DND-41 (cell line): Measurements from ENCODE around the gene CDH23.

Experiments used
- ATAC-seq: fragments of 200-7000 bp; cut with Tn5 transposase; 3 replicates; pipeline ENCODE4 v1.9.1; 2021; ENCODE audit warnings: low read depth; ENCODE audit not compliant: insufficient read depth
- DNase-seq: peaks from one replicate; pipeline ENCODE4 v3.0.0-alpha.2; 2020
- H2AFZ ChIP-seq: 2 replicates; pipeline ENCODE4 v1.6.0; 2012; ENCODE audit warnings: low read depth, low read length
- H3K27ac ChIP-seq: 2 replicates; pipeline ENCODE4 v1.5.1; 2012; ENCODE audit warnings: low read length, inconsistent platforms
- H3K27me3 ChIP-seq: fragments of 200-600 bp; sonication (generic); 2 replicates; pipeline ENCODE4 v1.6.0; 2012; ENCODE audit warnings: low read length, mild to moderate bottlenecking, inconsistent platforms; ENCODE audit not compliant: insufficient read depth, poor library complexity
- H3K36me3 ChIP-seq: 2 replicates; pipeline ENCODE4 v1.5.1; 2012; ENCODE audit warnings: low read length, inconsistent platforms; ENCODE audit not compliant: insufficient read depth
- H3K4me1 ChIP-seq: 2 replicates; pipeline ENCODE4 v1.5.1; 2012; ENCODE audit warnings: mild to moderate bottlenecking, low read length; ENCODE audit not compliant: insufficient read depth
- H3K4me2 ChIP-seq: 2 replicates; pipeline ENCODE4 v1.6.0; 2012; ENCODE audit warnings: mild to moderate bottlenecking, moderate library complexity, low read length, inconsistent platforms; ENCODE audit not compliant: insufficient read depth
- H3K4me3 ChIP-seq, 2 experiments: fragments of 200-600 bp in 1 of 2; shearing (Covaris generic) in 1 of 2; 2 replicates each; pipeline ENCODE4 v1.5.1; 2012 to 2016; ENCODE audit warnings: inconsistent platforms in 2 of 2, low read length in 2 of 2, mild to moderate bottlenecking in 2 of 2, low read depth in 1 of 2, moderate library complexity in 1 of 2
- H3K79me2 ChIP-seq: 2 replicates; pipeline ENCODE4 v1.6.0; 2012; ENCODE audit warnings: low read length, inconsistent platforms; ENCODE audit not compliant: insufficient read depth
- H3K9ac ChIP-seq: 2 replicates; pipeline ENCODE4 v1.6.0; 2012; ENCODE audit warnings: low read depth, mild to moderate bottlenecking, inconsistent platforms, low read length, moderate library complexity
- H3K9me3 ChIP-seq: 2 replicates; pipeline ENCODE4 v1.5.1; 2012; ENCODE audit warnings: low read length, moderate library complexity, mild to moderate bottlenecking, inconsistent platforms; ENCODE audit not compliant: insufficient read depth, severe bottlenecking
- H4K20me1 ChIP-seq: 2 replicates; pipeline ENCODE4 v1.6.0; 2012; ENCODE audit warnings: low read length; ENCODE audit not compliant: insufficient read depth
- CTCF ChIP-seq: IDR thresholded peaks from 2 replicates; pipeline ENCODE4 v1.5.1; 2012; ENCODE audit warnings: borderline replicate concordance, low read length, moderate library complexity, mild to moderate bottlenecking; ENCODE audit not compliant: poor library complexity, severe bottlenecking; ENCODE audit errors: extremely low read depth
- EZH2 ChIP-seq: IDR thresholded peaks from 3 replicates; pipeline ENCODE4 v1.6.1; 2012; ENCODE audit warnings: borderline replicate concordance, low read depth, mild to moderate bottlenecking, moderate library complexity, low read length, inconsistent platforms; ENCODE audit not compliant: severe bottlenecking

CDH23 gene

GRCh38 chr10:71763352-71764127 is 366.8 kb downstream of the CDH23 start:
- peaks cover 8% of the 10 kb centered on the region for H3K4me1 ChIP-seq
- H3K9ac ChIP-seq, result no peak overlapping the region
- TF ChIP-seq EZH2, result no peak
- TF ChIP-seq CTCF, result no peak
- H3K79me2 ChIP-seq, result no peaks in the 10 kb centered on the region
- ATAC-seq (no peak), DNase-seq (no peak)
- H3K27me3 ChIP-seq, result no peaks in the 10 kb centered on the region
- H3K36me3 ChIP-seq, result peaks cover 12% of the 10 kb centered on the region
- no peaks in the 10 kb centered on the region for H3K9me3 ChIP-seq
- no peak overlapping the region for H2AFZ ChIP-seq
- H3K4me3 ChIP-seq, result no peak overlapping the region
- 0 out of 2 replicates have a peak, but pooled peaks cover 4% of the 10 kb centered on the region for H4K20me1 ChIP-seq
- no peak overlapping the region for H3K4me2 ChIP-seq
- no peak overlapping the region for H3K27ac ChIP-seq

- no peaks in the 10 kb centered on the region for H3K27me3 ChIP-seq
- no peak for DNase-seq
- no peak overlapping the region for H2AFZ ChIP-seq
- H3K4me2 ChIP-seq, result no peak overlapping the region
- H3K9me3 ChIP-seq, result no peaks in the 10 kb centered on the region
- H3K79me2 ChIP-seq, result no peaks in the 10 kb centered on the region
- no peak overlapping the region for H3K27ac ChIP-seq
- no peak for TF ChIP-seq EZH2
- TF ChIP-seq CTCF, result no peak
- no peak overlapping the region for H3K4me3 ChIP-seq
- H4K20me1 ChIP-seq, result 0 out of 2 replicates have a peak, but pooled peaks cover 4% of the 10 kb centered on the region
- peaks cover 21% of the 10 kb centered on the region for H3K4me1 ChIP-seq
- no peak overlapping the region for H3K9ac ChIP-seq
- H3K36me3 ChIP-seq, result peaks cover 12% of the 10 kb centered on the region
- no peak for ATAC-seq
These were observed 368.6 kb downstream of the CDH23 start for GRCh38 chr10:71765176-71765904.

- no peak overlapping the region for H3K9ac ChIP-seq
- H4K20me1 ChIP-seq, result 0 out of 2 replicates have a peak, but pooled peaks cover 4% of the 10 kb centered on the region
- H3K36me3 ChIP-seq, result peaks cover 7% of the 10 kb centered on the region
- H3K27ac ChIP-seq, result no peak overlapping the region
- ATAC-seq (no peak), DNase-seq (no peak)
- H3K9me3 ChIP-seq, result no peaks in the 10 kb centered on the region
- no peak overlapping the region for H2AFZ ChIP-seq
- H3K4me3 ChIP-seq, result no peak overlapping the region
- no peak overlapping the region for H3K4me2 ChIP-seq
- TF ChIP-seq EZH2 (no peak), CTCF (no peak)
- no peaks in the 10 kb centered on the region for H3K27me3 ChIP-seq
- no peaks in the 10 kb centered on the region for H3K79me2 ChIP-seq
- H3K4me1 ChIP-seq, result peaks cover 29% of the 10 kb centered on the region
These were observed 369.4 kb downstream of the CDH23 start for GRCh38 chr10:71765906-71766716.
